Activated gamma-delta T cell treated with anti-CD3 and anti-CD28 coated beads, Interleukin-2, amount 50 U/mL, for 16 hours (primary cell): ENCODE data around the gene CHRDL1.

ENCODE experiments used
- DNase-seq: peaks from one replicate; pipeline ENCODE4 v3.0.0-alpha.2; 2020; ENCODE audit warnings: low read depth

Gene CHRDL1

GRCh38 chrX:110743679-110744340 is 51.8 kb downstream of the CHRDL1 start:
- DNase-seq, result no peak

GRCh38 chrX:110741213-110741796 is 54.3 kb downstream of the CHRDL1 start:
- DNase-seq, result no peak

GRCh38 chrX:110734894-110735541 is 60.6 kb downstream of the CHRDL1 start:
- DNase-seq, result no peak

GRCh38 chrX:110734271-110734670 is 61.3 kb downstream of the CHRDL1 start:
- no peak for DNase-seq

GRCh38 chrX:110733166-110733565 is 62.5 kb downstream of the CHRDL1 start:
- DNase-seq, result no peak

GRCh38 chrX:110732266-110732665 is 63.4 kb downstream of the CHRDL1 start:
- no peak for DNase-seq

- DNase-seq, result no peak
Observed at GRCh38 chrX:110723844-110724243, 71.8 kb downstream of the CHRDL1 start.

- DNase-seq, result no peak
Observed at GRCh38 chrX:110722135-110722534, 73.5 kb downstream of the CHRDL1 start.

- DNase-seq, result no peak
Observed at GRCh38 chrX:110713666-110714065, 82.0 kb downstream of the CHRDL1 start.

GRCh38 chrX:110706446-110706845 is 89.2 kb downstream of the CHRDL1 start:
- DNase-seq, result no peak

GRCh38 chrX:110703641-110704040 is 92.0 kb downstream of the CHRDL1 start:
- DNase-seq, result no peak

- no peak for DNase-seq
Observed at GRCh38 chrX:110699109-110699508, 96.5 kb downstream of the CHRDL1 start.

- no peak for DNase-seq
Observed at GRCh38 chrX:110698696-110699095, 96.9 kb downstream of the CHRDL1 start.

GRCh38 chrX:110692866-110693265 is 102.8 kb downstream of the CHRDL1 start:
- no peak for DNase-seq

GRCh38 chrX:110691446-110691845 is 104.2 kb downstream of the CHRDL1 start:
- no peak for DNase-seq

GRCh38 chrX:110684653-110685052 is 111.0 kb downstream of the CHRDL1 start:
- DNase-seq, result no peak

- no peak for DNase-seq
Observed at GRCh38 chrX:110683925-110684324, 111.7 kb downstream of the CHRDL1 start.

- no peak for DNase-seq
Observed at GRCh38 chrX:110678591-110678990, 117.0 kb downstream of the CHRDL1 start.

GRCh38 chrX:110675886-110676285 is 119.7 kb downstream of the CHRDL1 start:
- DNase-seq, result no peak

GRCh38 chrX:110671068-110671803 is 124.4 kb downstream of the CHRDL1 start:
- no peak for DNase-seq

GRCh38 chrX:110669572-110669971 is 126.0 kb downstream of the CHRDL1 start:
- no peak for DNase-seq

- no peak for DNase-seq
Observed at GRCh38 chrX:110667706-110668105, 127.9 kb downstream of the CHRDL1 start.
